WI38 (cell line): Measurements from ENCODE around the gene TOR1AIP1.
A peak's percentile ranks its signal among the peaks of the same experiment; 100 is the strongest.

Experiments used
- H3K4me3 ChIP-seq: 2 replicates; pipeline ENCODE4 v1.5.1; 2011; ENCODE audit warnings: low read depth, mild to moderate bottlenecking, control low read depth, low read length
- TF ChIP-seq, protein P1 (sequence below): IDR thresholded peaks from 2 replicates; pipeline ENCODE4 v1.5.1; 2012; ENCODE audit warnings: low read depth, mild to moderate bottlenecking, control low read depth, low read length

The TOR1AIP1 gene

DNA sequence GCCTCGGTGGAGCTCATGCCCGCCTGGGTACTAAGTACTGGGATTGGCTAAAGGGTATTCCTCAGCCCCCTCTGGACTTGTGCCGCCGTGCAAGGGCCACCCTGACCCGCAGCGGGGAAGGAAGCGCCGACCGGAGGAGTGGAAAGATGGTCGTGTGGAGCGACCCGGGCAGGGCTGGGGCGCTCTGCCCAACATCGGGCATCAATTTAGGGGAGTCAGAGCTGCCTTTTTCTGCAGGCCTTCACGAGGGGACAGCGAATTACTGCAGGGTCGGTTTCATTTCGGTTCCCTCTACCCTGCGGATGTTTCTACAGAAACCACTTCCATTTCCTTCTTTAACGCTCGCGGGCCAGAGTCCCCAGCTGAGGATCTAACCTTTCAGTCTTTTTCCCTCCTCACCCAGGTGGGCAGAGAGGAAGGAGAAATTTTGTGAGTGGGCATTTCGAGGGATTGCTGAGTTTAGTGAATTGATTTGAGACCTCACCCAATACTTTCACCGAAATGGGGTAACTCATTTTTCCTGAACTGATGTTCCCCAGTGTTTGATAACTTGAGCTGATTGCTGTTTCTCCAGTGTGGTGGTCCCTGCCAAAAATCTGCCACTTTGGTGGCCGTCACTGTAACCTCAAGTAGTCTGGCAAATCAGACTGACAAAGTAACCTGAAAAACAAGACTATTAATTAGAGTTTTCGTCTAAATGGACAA is 1.1 kb downstream of the TOR1AIP1 start:
- TF ChIP-seq, protein P1, sequence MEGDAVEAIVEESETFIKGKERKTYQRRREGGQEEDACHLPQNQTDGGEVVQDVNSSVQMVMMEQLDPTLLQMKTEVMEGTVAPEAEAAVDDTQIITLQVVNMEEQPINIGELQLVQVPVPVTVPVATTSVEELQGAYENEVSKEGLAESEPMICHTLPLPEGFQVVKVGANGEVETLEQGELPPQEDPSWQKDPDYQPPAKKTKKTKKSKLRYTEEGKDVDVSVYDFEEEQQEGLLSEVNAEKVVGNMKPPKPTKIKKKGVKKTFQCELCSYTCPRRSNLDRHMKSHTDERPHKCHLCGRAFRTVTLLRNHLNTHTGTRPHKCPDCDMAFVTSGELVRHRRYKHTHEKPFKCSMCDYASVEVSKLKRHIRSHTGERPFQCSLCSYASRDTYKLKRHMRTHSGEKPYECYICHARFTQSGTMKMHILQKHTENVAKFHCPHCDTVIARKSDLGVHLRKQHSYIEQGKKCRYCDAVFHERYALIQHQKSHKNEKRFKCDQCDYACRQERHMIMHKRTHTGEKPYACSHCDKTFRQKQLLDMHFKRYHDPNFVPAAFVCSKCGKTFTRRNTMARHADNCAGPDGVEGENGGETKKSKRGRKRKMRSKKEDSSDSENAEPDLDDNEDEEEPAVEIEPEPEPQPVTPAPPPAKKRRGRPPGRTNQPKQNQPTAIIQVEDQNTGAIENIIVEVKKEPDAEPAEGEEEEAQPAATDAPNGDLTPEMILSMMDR, result no peak
- peak overlapping the region; percentile 91 for H3K4me3 ChIP-seq

DNA sequence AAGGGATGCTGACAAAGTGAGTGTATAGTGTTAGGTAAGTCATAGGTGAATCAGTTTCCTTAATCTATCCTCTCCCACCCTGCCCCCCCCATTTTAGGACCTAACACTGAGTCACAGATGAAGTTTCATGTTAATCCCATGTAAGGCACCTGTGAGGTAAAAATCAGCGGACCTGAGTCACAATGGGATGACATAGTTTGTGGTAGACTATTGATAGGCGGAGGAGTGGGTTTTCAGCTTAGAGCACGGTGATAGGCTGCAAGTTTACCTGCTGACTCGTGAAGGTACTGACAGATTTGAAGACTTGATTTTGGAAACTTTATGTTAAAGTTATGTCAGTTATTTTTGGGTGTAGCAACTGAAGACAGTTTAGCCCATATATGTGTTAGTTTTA is 1.7 kb downstream of the TOR1AIP1 start:
- TF ChIP-seq, protein P1, result no peak

DNA sequence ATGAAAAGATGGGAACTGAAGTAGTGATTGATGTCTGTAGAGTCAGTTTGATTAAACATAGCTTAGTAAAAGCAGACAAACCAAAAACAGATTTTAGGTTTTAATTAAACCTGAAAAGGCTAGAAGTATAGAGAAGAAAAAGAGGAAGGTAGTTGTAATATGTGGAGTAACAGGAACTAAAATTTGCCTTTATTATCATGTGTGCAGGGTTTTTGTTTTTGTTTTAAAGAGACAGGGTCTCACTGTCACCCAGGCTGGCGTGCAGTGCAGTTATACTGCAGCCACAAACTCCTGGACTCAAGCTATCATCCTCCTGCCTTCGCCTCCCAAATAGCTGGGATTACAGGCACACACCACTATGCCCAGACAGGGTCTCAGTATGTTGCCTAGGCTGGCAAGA is 6.0 kb downstream of the TOR1AIP1 start:
- TF ChIP-seq, protein P1, result no peak

More for the DNA sequence above, 1.7 kb downstream of the TOR1AIP1 start:
- peak overlapping the region; percentile 91 for H3K4me3 ChIP-seq

DNA sequence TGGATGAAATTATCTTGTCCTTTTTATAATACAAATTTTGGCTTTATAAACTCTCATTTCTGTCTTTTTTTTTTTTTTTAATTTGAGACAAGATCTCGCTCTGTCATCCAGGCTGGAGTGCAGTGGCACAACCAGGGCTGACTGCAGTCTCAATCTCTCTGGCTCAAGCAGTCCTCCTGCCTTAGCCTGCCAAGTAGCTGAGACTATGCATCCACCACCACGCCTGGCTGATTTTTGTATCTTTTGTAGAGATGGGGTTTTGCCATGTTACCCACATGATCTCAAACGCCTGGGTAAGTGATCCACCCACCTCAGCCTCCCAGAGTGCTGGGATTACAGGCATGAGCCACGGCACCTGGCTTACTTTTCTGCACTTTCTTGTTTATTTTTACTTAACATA is 7.5 kb downstream of the TOR1AIP1 start:
- no peak overlapping the region for H3K4me3 ChIP-seq
- TF ChIP-seq, protein P1, result no peak

More for the DNA sequence above, 6.0 kb downstream of the TOR1AIP1 start:
- no peak overlapping the region for H3K4me3 ChIP-seq

DNA sequence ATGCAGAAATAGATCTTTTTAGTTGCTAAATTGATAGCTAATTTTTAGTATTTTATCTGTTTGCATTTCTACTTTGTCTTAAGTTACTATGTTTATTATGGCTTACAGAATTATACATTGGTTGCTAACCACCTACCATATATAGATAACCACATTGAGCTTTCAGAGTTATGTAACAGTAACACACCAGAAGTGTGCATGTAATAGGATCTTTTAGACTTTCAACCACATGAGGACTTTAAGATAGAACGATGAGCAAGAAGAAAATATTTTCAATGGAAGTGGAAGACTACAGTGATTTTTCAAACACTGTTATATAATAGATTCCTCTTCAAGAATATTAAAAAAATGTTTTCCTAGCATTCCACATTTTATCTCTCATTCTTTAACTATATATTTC is 28.8 kb downstream of the TOR1AIP1 start:
- H3K4me3 ChIP-seq, result no peak overlapping the region
- TF ChIP-seq, protein P1, result no peak

DNA sequence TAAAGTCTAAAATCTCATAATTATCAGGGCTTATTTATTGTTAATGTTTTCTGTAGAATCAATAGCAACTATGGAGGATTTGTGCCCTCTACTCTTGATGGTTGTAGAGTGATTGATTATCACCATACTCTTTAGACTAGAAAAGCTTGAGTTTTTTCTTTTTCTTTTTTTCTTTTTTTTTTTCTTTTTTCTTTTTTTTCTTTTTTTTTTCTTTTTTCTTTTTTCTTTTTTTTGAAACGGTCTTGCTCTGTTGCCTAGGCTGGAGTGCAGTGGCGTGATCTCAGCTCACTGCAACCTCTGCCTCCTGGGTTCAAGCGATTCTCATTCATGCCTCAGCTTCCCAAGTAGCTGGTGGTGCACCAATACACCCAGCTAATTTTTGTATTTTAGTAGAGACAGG is 29.7 kb downstream of the TOR1AIP1 start:
- H3K4me3 ChIP-seq, result no peak overlapping the region
- TF ChIP-seq, protein P1, result no peak

DNA sequence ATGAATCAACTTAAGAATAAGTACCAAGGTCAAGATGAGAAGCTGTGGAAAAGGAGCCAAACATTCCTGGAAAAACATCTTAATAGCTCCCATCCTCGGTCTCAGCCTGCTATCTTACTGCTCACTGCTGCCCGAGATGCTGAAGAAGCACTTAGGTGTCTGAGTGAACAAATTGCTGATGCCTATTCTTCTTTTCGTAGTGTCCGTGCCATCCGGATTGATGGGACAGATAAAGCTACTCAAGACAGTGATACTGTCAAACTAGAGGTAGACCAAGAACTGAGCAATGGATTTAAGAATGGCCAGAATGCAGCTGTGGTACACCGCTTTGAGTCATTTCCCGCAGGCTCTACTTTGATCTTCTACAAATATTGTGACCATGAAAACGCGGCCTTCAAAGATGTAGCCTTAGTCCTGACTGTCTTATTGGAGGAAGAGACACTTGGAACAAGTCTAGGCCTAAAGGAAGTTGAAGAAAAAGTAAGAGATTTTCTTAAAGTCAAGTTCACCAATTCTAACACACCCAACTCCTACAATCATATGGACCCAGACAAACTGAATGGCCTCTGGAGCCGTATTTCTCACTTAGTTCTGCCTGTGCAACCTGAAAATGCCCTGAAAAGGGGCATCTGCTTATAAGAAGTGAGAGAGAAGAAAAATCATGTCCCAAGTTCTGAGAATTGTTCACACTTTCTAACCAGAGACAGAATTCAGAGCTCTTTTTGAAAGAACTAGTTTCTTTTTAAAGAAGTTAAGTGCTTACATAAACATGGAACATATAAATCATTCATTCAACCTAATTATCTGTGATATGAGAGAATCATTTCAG is 35.7 kb downstream of the TOR1AIP1 start:
- no peak overlapping the region for H3K4me3 ChIP-seq
- TF ChIP-seq, protein P1, result no peak
